ENCODE results near the gene TOB1. TPM values are rescaled to one million over a fixed set of nuclear protein-coding genes. Genes with fewer than 3 reads are reported as not detected.
"Not testable (repeated sequence)": the region's sequence is repeated elsewhere in the genome, so short reads cannot be mapped to it uniquely, and the experiment has no call there.

Gene TOB1
- total and polyA plus RNA-seq, 12 donors: 15.6 to 134 (median 97.8) TPM

- intact Hi-C loops (cut with DNase I): no loop called here
- no peaks in the 10 kb centered on the region for H3K9me3 ChIP-seq
- ATAC-seq (no peak), DNase-seq (no peak)
- no peaks in the 10 kb centered on the region for H3K36me3 ChIP-seq
- 97 to 99% methylated on average over 4 of the region's 4 CpGs for WGBS, 2 donors
- TF ChIP-seq CTCF (IDR thresholded peaks at IDR 0.05): no peak
- no peak overlapping the region for H3K4me3 ChIP-seq
- H3K27me3 ChIP-seq: no peaks in the 10 kb centered on the region
- peaks cover 0 to 6% (median 1%) of the 10 kb centered on the region in 9 donors for H3K4me1 ChIP-seq
- H3K27ac ChIP-seq: no peak overlapping the region
Measured at GRCh38 chr17:50898369-50899004, 32.3 kb upstream of the TOB1 start.

- WGBS, 2 donors: 87 to 90% methylated on average over 4 of the region's 4 CpGs
Measured at GRCh38 chr17:50894513-50894912, 28.4 kb upstream of the TOB1 start.

GRCh38 chr17:50893183-50893993, 27.2 kb upstream of the TOB1 start:
- Histone ChIP-seq H3K27me3 (no peaks in the 10 kb centered on the region), H3K4me1 (peaks cover 0 to 10% (median 0%) of the 10 kb centered on the region in 9 donors), H3K36me3 (no peaks in the 10 kb centered on the region), H3K4me3 (no peak overlapping the region), H3K27ac (no peak overlapping the region), H3K9me3 (no peaks in the 10 kb centered on the region)
- TF ChIP-seq CTCF (IDR thresholded peaks at IDR 0.05): no peak
- WGBS, 2 donors: 83 to 85% methylated on average over 28 of the region's 28 CpGs
- intact Hi-C loops (cut with DNase I): no loop called here
- no peak for DNase-seq
- ATAC-seq: peak in 4 of 8 donors; percentile 35 to 64 (median 49)

More at GRCh38 chr17:50894513-50894912, 28.4 kb upstream of the TOB1 start:
- ATAC-seq; H3K27ac ChIP-seq; intact Hi-C loops (cut with DNase I); H3K9me3 ChIP-seq; H3K36me3 ChIP-seq; DNase-seq; H3K27me3 ChIP-seq; H3K4me1 ChIP-seq; H3K4me3 ChIP-seq: not testable (repeated sequence)

- Histone ChIP-seq H3K4me1 (peaks cover 0 to 10% (median 0%) of the 10 kb centered on the region in 9 donors), H3K9me3 (no peaks in the 10 kb centered on the region), H3K36me3 (no peaks in the 10 kb centered on the region), H3K27ac (no peak overlapping the region), H3K27me3 (no peaks in the 10 kb centered on the region), H3K4me3 (no peak overlapping the region)
- no peak for ATAC-seq
- intact Hi-C loops (cut with DNase I): no loop called here
- WGBS, 2 donors: 92% methylated on average over 9 of the region's 10 CpGs
- no peak for TF ChIP-seq CTCF (IDR thresholded peaks at IDR 0.05)
- no peak for DNase-seq
Measured at GRCh38 chr17:50892101-50892776, 26.1 kb upstream of the TOB1 start.

All from heart right ventricle (tissue), 16 donors.